HG03139 (cell line): Measurements from ENCODE around the gene EVX1.

ENCODE experiments used
- ATAC-seq: cut with Tn5 transposase; IDR thresholded peaks from one replicate; pipeline ENCODE4 v1.9.1; 2021; ENCODE audit not compliant: unreplicated experiment

The EVX1 gene

DNA sequence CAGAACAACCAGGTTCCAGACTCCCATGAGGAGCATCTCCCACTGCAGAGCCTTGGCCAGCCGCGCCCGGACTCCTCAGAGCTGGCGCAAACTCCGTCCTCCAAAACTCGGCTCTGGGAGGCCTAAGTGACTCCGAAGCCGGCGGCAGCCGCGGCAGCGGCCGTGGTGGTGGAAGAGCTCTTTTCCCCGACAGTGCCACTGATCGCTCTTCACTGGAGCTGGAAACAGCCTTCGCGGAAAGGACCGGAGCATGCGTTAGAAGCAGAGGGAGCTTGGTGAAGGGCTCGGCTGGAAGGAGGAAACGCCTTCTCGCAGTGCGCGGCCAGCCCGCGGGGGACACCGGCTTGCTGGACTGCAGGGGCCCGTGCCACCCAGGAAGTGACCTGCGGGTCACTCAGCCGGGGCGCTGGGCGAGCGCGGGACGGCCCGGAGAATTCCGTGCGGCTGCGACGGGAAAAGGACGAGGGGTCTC, 37.7 kb upstream of the EVX1 start:
- ATAC-seq = no peak

DNA sequence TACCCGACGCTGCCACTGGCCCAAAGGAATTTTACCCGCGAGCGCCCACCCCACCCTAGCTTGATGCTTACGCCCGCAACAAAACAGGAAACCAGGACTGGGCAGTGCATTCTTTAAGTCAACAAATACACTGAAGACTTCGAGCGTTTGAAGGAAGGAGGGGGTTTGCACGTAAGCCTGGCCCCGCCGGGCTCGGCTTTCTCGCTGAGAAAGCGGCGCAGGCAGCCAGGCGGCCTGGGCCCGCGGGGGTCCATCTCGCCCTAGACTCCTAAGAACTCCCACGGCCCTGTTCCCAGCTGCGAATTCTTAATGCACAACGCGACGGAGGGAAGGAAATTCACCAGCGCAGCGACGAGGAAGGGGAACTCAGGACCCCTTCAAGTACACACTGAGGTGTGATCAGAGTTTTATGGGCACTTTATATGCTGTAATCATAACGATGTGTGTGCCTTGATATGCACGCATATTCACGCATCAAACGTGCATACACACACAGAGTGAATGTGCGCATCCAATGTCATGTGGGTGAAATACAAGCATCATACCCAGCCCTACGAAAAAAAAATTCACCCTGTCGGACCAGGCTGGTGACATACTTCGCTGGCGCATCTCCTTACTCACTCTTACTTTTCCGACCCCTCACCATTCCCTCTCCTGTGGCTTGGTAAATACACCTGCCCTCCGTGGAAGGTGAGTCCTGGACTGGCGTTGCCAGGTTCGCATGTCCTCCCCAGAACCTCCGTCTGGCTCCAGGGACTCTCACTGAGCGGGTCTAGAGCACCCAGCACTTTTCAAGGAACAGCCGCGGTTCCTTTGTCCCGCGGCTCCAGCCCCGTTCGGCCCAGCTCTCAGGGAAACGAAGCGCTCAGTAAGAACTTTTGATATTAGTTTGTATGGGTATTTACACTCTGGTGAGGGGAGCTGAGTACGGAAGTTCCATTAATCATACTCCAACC, 37.0 kb upstream of the EVX1 start:
- no peak for ATAC-seq

DNA sequence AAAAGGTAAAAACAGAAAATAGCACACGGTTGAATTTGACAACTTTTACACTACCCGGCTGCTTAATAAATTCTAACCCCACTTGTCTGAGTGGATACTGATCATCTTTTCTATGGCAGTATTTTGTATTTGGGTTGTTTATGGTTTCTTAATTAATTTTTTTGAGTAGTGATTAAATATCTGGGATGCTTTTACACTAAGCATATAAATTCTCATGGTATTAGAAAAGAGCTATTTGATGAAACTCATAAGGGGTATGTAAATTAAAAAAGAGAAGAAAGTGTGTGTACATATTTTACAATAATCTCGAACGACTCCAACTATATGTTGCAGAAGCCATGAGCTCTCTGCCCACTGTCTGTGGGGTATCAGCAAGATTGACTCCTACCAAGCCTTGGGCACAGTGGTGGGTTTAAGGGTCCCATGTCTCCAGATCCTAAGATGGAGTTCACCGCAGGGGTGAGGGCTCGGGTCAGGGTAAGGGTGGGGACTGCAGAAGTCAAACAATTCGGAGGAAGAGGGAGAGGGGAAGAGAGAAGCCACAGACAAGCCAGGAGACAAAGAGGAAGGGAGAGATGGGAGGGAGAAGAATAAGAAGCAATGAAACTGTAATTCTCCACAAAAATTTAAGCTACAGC, 35.1 kb upstream of the EVX1 start:
- ATAC-seq = no peak

DNA sequence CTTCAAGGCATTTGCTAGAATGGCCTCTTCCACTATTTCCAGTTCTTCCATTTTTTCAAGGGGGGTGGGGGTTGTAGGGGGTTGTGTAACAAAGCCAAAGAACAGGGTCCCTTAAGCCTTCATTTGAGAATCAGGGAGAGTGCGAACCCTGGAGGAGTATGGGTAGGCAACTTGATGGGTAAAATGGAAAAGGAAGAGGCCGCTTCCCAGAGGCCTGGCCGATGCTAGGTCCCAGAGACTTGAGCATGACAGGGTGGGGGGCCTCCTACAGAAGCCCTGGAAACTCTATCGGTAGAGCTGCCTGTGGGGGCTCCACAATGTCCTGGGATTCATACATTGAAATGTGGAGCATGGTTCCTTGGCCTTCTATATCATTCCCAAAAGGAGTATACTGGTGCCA, 33.6 kb upstream of the EVX1 start:
- ATAC-seq = no peak

DNA sequence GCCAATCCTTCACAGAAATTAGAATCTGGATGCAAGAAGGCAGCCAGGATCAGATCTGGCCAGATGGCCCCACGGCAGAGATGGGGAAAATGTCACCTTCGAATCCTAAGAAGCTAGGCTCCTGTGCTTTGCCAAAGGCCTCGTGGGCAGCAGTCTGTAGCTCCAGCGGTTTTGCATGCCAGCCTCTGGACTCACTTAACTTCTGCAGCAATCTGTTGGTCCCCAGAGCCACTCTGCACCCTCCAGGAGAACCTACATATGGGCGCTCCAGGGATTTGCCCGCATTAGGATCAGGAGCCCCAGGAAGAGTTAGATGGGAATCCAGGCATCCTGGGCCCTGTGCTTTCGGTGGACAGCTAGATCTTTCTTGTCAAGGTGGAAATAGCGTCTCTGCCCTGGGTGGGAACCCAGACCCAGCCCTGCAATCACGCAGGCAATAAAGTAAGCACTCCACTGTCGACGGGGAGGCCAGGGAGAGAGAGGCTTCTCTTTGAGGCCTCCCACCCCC, 32.6 kb upstream of the EVX1 start:
- no peak for ATAC-seq

DNA sequence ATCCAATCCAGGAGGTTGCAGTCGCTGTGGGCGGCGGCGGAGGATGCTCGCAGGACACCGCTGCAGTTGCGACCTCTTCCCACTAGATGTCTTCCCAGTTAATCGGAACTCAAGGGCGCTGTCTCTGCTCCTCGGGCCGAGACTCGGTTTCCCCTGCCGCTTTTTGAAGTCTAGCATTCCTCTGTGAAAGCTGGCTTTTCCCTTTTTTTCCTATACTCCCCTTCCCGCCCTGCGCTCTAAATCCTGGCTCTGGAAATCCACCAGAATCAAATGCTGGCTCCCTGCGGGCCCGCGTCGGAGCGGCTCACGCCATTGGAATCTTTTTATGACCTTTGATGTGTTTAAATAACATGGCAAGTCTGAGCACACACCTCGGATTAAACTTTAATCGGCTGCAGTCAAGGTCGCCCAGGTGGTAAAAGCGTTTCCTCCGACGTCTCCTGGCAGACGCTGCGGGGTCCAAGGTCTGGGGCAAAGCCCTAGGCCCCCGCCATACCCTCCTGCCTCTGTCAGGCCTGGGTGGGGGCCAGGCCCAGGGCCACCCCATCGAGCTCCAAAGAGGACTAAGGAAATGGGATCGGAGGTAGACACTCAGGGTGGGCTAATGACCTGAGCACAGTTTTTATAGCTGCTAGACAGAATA, 32.0 kb upstream of the EVX1 start:
- ATAC-seq = no peak

DNA sequence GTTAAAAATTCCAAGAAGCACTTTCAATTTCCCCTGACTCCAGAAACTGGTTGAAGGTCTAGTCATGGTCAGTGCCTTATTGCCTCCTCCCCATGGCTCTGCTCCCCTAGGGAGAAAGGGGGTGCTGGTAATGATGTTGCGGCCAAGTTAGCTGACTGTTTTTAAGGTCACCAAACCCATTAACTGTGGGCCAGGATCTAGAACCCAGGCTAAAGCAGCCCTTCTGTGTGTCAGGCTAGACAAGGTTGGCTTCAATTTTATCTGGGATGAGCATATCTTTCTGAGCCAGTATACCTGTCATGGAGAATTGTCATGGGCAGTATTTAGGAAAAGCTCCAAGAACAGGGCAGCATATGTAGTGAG, 31.5 kb upstream of the EVX1 start:
- no peak for ATAC-seq

DNA sequence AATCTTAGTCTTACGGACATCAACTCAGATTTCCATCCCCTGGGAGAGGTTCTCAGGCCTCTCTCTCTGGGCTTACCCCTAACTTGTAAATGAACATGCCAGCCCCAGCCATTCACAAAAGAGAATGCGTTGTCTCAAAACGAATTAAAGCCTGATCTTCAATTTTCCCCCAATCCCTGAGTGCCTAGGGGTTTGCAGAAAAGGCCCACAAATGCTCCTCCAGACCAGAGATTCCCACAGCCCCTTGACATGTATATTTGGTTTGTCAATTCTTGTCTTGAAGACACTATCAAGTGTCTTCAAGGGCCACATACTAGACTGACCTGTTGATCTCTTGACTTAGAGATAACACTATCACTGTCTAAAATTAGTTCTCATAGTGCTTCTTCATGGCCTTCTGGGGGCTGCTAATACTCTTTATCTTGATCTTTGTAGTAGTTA, 30.8 kb upstream of the EVX1 start:
- ATAC-seq = no peak

DNA sequence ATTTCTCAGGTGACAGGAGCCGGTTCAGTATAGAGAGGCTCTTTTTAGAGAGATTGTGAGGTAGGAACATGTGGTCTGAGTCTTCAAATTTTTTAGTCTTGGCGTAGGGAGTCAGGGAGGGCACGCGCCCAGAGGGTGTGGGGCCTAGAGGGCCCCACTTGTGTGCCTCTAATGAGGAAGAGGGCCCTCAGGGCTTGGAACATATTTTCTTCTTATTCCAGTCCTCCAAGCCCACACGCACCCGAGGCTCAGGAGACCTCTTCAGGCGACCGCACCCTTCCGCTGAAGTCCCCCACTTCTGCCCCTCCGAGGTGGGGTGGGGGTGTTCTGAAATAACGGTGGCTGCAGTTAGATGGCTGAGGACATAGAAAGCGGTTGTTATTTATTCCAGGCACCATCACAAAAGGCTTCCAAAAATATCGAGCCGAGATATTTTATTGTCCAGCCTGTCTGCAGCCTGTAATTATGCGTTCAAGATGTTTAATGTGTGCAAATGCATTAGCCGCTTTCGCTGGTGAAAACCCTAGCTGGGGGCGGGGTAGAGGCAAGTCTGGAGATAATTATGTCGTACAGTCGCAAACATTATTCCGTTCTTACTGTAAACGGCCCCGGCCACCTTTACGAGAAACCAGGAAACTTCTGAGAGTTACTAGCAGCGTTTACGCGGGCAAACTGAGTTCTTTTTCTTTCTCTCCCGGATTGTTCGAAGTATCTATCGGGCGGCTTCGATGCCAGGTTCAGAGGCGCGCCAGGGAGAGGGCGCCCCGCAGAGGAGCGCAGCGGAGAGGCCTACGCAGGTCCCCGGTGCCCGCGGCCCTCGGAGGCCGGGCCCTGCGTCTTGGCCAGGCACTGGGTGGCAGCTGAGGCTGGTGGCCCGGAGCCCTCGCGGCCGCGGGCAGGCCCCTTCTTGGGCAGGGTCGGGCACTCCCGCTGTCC, 29.8 kb upstream of the EVX1 start:
- ATAC-seq = no peak

DNA sequence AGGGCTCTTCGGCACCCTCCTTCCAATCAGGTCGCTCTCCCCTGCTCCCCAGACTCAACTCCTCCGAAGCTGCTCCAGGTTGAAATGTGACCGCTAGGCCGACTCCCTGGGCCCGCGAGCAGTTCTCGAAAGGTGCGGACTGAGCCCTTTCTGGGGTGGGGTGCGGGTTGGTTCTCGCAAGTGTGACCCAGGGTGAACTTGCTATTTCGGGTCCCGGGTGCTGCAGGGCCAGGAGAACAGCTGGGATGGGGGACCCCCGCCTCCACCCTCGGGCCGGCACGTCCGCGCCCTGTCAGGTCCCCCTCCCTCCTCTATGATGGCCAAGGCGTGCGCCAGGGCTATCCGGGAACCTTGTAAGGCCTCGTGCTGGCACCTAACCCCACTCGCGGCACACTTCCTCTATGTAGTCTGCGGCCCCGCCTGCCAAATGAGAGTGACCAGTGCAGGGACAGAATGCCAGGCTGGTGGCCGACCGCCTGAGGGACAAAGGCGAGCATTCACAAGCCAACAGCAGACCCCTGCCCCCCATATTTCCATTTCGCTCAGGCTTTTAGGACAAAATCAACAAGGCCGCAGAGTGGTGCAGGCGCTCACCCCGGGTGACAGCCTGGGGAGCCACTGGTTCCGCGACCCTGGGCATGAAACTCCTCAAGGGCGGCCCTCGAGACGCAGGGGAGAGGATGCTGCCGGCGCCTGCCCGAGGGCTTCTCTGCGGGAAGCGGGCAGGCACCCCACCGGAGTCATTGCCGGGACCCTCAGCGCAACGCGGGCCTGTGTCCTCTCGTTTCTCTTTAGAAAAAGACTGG, 29.0 kb upstream of the EVX1 start:
- ATAC-seq = no peak

DNA sequence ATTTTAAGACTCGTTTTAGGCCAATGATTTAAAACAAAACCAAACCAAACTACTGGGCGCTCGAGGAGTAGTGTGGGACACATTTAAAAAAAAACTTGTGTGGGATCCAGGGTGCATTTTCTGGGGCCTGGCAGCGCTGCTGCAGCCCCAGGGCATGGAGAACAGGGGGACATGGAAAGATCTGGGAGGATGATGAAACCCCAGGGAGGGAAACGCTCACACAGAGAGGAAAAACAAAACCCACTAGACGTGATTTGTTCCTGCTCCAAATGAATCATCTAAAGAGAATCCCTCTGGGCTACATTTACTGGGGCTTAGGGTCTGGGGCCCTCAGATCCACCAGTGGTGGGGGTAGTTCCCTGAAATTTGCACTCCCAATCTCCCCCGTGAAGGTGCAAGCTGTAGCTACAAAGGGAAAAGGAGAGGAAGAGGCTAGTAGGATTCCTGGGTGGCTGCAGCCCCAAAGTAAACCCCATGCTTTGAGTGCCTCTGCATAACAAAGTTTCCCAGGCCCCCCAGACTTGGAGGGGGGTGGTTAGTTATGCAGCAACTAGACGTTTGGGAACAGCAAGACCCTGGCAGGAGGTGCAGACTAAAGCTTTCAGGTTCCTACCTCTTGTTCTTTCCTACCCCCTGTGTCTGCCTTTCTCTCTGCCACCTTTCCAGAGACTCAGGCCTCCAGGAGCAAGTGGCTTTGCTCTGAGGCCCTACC, 28.2 kb upstream of the EVX1 start:
- no peak for ATAC-seq

DNA sequence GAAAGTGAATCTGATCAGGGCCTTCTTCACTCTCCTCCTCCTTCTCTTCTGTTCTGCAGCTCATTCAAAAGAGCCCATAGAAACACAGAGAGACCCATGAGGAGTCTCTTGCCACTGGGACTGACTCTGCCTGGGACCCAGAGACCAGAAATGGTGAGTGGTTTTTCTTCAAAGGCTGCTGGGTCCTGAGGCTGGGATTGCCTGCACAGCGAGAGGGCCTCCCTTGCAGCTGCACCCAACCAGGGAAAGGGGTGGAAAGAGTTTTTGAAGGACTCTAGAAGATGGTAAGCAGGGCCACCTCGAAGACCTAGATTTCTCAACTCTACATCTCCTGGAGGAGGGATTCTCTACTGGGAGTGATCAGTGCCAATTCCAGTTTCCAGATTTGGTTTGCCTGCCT, 27.2 kb upstream of the EVX1 start:
- no peak for ATAC-seq

DNA sequence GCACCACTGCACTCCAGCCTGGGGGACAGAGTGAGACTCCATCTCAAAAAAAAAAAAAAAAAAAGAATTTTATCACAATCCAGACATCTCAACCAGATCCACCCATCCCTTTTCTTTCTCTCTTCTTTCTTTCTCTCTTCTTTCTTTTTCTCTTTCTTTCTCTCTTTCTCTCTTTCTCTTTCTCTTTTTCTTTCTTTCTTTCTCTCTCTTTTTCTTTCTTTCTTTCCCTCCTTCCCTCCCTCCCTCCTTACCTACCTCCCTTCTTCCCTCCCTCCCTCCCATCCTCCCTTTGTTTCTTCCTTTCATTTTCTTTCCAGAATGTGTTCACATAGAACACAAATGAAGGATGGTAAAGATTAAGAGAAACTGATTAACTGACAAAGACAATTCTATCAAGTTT, 24.7 kb upstream of the EVX1 start:
- no peak for ATAC-seq

DNA sequence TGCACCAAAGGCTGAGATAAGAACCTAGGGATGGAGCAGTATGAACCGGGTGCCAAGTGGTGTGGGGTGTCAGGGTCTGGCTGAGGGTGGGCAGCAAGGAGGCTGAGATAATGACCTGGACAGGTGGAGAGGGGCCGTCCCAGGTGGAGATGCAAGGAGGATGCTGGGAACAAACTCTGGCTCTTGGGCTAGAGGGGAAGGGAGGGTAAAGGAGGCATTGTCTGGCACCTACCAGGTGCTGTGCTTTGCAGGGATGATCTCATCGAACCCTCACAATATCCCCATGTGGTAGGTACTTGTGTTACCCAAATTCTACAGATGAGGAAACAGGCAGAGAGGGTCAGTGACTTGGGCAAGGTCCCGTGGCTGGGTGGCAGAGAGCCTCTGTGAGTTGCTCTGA, 22.8 kb upstream of the EVX1 start:
- ATAC-seq = no peak

DNA sequence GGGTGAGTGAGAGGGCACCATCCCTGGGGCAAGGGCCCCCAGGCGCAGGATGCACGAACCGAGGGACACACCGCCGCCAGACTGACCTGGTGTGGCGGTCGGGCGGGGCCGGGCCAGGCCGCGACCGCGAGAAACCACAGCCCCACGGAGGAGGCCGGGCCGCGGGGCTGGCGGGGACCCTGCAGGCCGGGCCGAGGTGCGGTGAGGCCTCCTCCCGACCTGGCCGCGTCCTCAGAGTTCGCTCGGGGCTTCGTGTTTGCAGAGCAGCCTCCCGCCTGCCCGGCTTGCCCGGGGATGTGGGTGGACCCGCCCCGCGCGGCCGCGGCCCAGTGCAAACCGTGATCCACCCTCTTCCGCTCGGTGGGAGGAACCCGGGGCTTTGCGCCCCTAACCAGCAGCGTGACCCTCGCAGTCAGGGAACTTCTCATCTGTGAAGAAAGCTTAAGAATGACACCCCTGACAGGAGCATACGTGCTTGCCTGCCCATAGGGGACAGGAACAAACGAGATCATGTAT, 22.1 kb upstream of the EVX1 start:
- ATAC-seq = no peak

DNA sequence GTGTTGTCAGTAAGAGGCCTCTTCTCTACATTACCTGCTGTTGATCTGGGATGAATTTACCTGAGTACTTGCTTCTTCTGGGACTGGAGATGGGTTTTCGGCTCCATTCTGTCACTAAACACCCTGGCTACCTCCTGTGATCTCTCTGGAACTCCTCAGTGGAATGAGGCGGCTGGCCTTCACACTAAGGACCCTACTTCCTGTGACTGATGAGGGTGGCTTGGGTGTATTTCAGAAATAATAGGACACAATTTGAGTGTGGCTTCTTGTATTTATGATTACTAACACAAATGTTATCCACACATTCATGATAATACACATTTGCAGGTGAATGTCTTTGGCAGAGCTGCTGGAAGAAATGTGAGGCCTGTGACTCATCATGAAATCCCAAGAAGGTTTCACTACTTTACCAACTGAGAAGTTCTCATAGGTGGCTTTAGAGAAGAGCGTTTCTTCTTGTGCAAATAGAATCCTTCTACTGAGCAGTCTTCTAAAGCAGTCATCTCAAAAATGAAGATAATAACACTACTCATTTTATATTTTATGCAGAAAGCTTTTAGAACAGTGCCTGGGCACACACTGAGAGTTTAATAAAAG, 21.3 kb upstream of the EVX1 start:
- no peak for ATAC-seq

DNA sequence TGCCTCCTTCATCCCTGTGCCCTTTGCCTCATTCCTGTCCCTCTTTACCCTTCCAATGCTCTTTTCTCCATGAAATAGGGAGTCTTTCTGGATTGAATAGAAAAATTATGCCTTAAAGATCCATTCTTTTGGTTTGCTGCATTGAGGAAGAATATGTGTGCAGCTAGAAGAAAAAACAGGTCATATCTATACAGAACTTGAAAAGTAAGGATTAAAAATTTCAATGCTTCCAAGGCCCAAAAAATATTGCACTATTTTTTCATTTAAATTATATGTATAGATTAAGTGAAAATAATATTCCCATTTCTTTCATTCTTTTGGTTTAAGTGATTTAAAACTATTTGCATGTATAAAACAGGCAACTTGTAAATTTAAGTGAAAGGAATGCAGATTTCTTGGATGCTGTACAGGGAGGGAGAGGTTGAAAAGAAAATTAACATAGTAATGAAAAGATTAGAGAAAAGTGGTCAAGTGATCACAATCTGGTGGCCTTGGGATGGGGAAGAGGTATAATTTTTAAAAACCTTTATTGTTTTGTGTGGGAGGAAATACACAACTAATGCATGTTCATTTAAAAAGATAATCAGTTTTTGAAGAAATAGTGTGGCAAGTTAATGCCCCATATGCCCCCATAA, 18.5 kb upstream of the EVX1 start:
- ATAC-seq = no peak
